ENCODE data around the gene C19orf85.
"Not testable (repeated sequence)": the region's sequence is repeated elsewhere in the genome, so short reads cannot be mapped to it uniquely, and the experiment has no call there.

The C19orf85 gene

GRCh38 chr19:55464662-55465054 is at the start of gene C19orf85:
TSS of gene C19orf85 (minus strand) at chr19:55464751. CDS start at chr19:55464554, 197 bp downstream.
- FAIRE-seq, result no peak

- FAIRE-seq, result no peak
These were observed 43.6 kb upstream of the C19orf85 start for GRCh38 chr19:55508120-55508519.

- no peak for FAIRE-seq
These were observed 40.4 kb upstream of the C19orf85 start for GRCh38 chr19:55504981-55505380.

- no peak for FAIRE-seq
These were observed 39.7 kb upstream of the C19orf85 start for GRCh38 chr19:55504252-55504603.

GRCh38 chr19:55503502-55504251 is 39.1 kb upstream of the C19orf85 start:
- no peak for FAIRE-seq

- no peak for FAIRE-seq
These were observed 38.6 kb upstream of the C19orf85 start for GRCh38 chr19:55503157-55503501.

GRCh38 chr19:55502197-55502952 is 37.8 kb upstream of the C19orf85 start:
- no peak for FAIRE-seq

- no peak for FAIRE-seq
These were observed 35.9 kb upstream of the C19orf85 start for GRCh38 chr19:55500368-55500952.

- no peak for FAIRE-seq
These were observed 33.8 kb upstream of the C19orf85 start for GRCh38 chr19:55498246-55498840.

- FAIRE-seq, result no peak
These were observed 33.2 kb upstream of the C19orf85 start for GRCh38 chr19:55497763-55498162.

- not testable (repeated sequence) for FAIRE-seq
These were observed 32.3 kb upstream of the C19orf85 start for GRCh38 chr19:55496820-55497219.

- FAIRE-seq, result no peak
These were observed 31.2 kb upstream of the C19orf85 start for GRCh38 chr19:55495646-55496349.

- FAIRE-seq, result no peak
These were observed 29.7 kb upstream of the C19orf85 start for GRCh38 chr19:55494172-55494761.

- no peak for FAIRE-seq
These were observed 29.2 kb upstream of the C19orf85 start for GRCh38 chr19:55493645-55494171.

- FAIRE-seq, result no peak
These were observed 28.6 kb upstream of the C19orf85 start for GRCh38 chr19:55493052-55493644.

GRCh38 chr19:55492362-55492944 is 27.9 kb upstream of the C19orf85 start:
- no peak for FAIRE-seq

GRCh38 chr19:55491546-55492360 is 27.2 kb upstream of the C19orf85 start:
- FAIRE-seq, result no peak

GRCh38 chr19:55490478-55491432 is 26.2 kb upstream of the C19orf85 start:
- FAIRE-seq, result no peak

Data from colon (tissue), 2 donors.